ENCODE measurements around the gene USP46.

DNA sequence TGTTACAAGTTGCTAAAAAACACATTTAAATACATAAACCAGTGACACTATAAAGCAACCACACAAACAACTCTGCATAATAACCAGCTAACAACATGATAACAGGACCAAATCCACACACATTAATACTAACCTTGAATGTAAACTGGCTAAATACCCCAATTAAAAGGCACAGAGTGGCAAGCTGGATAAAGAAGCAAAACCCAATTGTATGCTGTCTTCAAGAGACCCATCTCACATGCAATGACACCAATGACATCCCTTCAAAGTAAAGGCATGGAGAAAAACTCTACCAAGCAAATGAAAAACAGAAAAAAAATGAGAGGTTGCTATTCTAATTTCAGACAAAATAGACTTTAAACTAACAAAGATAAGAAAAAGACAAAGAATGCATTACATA is 34.4 kb upstream of the USP46 start:
- TF ChIP-seq, protein P1, sequence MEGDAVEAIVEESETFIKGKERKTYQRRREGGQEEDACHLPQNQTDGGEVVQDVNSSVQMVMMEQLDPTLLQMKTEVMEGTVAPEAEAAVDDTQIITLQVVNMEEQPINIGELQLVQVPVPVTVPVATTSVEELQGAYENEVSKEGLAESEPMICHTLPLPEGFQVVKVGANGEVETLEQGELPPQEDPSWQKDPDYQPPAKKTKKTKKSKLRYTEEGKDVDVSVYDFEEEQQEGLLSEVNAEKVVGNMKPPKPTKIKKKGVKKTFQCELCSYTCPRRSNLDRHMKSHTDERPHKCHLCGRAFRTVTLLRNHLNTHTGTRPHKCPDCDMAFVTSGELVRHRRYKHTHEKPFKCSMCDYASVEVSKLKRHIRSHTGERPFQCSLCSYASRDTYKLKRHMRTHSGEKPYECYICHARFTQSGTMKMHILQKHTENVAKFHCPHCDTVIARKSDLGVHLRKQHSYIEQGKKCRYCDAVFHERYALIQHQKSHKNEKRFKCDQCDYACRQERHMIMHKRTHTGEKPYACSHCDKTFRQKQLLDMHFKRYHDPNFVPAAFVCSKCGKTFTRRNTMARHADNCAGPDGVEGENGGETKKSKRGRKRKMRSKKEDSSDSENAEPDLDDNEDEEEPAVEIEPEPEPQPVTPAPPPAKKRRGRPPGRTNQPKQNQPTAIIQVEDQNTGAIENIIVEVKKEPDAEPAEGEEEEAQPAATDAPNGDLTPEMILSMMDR (conservative IDR thresholded peaks at IDR 0.05; ENCODE audit: low read length), result no peak
- no peak for TF ChIP-seq EZH2phosphoT487 (IDR thresholded peaks at IDR 0.05; ENCODE audit: borderline replicate concordance)
